Measurements from ENCODE around the gene PTK6. TPM values are rescaled to one million over a fixed set of nuclear protein-coding genes. Genes with fewer than 3 reads are reported as not detected.

The PTK6 gene
- total RNA-seq, 4 donors from 2014 or later = 0.36 TPM; not detected in 3

DNA sequence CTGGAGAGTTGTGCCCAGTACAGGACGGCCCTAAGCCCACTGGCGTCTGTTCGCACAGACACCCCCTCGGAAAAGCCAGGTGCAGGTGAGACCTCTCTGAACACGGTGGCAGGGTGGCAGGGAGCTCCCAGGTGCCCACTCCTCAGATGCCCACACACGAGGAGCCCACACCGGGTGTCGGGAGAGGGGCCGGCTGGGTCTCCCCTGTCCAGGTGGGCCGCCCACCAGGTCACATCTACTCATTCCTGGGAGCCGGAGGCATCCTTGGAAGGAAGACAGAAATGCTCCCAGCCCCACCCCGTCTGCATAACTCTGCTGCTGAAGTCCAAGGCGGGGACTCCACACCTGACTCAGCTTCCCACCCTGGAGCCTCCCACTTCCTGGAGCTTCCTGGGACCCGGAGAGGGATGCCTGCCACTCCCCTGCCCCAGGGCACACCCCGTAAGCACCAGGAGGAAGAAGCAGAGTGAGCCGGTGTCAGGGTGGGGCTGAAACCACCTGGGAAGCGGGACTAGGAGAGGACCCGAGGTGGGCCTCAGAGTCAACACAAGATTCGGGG lies 7.9 kb upstream of the PTK6 start:
- intact Hi-C loops (cut with DNase I; ENCODE audit: low total_unique reads) = no loop called here

DNA sequence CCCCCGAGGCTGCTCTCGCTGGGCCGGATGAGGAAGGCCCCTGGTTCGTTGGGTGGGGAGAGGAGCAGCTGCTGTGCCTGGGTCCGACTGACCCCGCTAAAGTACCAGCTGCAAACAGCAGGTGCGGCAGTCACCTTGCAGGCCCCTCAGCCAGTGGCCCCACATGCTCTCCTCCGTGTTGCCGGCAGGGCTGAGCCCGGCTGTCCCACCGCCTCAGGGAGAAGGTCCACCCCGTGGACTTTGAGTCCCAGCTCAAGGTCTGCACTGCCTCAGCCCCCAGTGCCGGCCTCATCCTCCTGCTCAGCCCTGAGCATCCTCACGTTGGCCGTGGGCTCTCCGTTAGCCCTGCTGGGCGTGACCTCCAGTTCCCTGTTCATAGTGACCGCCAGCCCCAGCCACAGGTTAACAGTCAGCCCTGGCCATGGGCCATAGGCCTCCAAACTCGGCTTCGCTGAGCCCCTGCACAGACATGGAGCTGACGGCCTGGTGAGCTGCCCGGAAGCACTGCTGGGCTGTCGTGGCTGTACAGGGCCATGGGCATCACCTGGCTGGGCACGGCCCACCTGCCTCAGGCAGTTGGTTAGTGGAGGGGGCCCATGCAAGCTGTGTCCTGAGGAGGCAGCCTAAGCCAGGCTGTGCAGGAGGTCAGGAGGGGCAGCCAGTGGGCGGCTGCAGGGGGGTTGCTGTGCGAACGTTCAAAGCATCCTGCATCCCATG lies 7.2 kb upstream of the PTK6 start:
- ATAC-seq (no peak), DNase-seq (no peak)
- peaks cover 18 to 29% (median 26%) of the 10 kb centered on the region in 3 donors for H3K27me3 ChIP-seq

More for the DNA sequence above, 7.9 kb upstream of the PTK6 start:
- Histone ChIP-seq H3K4me1 (no peaks in the 10 kb centered on the region), H3K27ac (no peak overlapping the region), H3K36me3 (no peaks in the 10 kb centered on the region), H3K4me3 (no peak overlapping the region), H3K27me3 (peaks cover 24 to 36% (median 26%) of the 10 kb centered on the region in 3 donors), H3K9me3 (no peaks in the 10 kb centered on the region)
- in situ Hi-C loops (cut with MboI; ENCODE audit: low sequenced_read_pairs in 4 of 4) = loop anchor here in 1 of 4 donors (25.0 kb wide), 1 partner anchor 92 kb away; the partner anchor contains the start of gene GMEB2
- DNase-seq = no peak
- TF ChIP-seq, protein P1, sequence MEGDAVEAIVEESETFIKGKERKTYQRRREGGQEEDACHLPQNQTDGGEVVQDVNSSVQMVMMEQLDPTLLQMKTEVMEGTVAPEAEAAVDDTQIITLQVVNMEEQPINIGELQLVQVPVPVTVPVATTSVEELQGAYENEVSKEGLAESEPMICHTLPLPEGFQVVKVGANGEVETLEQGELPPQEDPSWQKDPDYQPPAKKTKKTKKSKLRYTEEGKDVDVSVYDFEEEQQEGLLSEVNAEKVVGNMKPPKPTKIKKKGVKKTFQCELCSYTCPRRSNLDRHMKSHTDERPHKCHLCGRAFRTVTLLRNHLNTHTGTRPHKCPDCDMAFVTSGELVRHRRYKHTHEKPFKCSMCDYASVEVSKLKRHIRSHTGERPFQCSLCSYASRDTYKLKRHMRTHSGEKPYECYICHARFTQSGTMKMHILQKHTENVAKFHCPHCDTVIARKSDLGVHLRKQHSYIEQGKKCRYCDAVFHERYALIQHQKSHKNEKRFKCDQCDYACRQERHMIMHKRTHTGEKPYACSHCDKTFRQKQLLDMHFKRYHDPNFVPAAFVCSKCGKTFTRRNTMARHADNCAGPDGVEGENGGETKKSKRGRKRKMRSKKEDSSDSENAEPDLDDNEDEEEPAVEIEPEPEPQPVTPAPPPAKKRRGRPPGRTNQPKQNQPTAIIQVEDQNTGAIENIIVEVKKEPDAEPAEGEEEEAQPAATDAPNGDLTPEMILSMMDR (IDR thresholded peaks at IDR 0.05 in 4 of 5, conservative IDR thresholded peaks at IDR 0.05 in 1 of 5) = no peak
- no peak for TF ChIP-seq POLR2A (IDR thresholded peaks at IDR 0.05)
- no peak for ATAC-seq

DNA sequence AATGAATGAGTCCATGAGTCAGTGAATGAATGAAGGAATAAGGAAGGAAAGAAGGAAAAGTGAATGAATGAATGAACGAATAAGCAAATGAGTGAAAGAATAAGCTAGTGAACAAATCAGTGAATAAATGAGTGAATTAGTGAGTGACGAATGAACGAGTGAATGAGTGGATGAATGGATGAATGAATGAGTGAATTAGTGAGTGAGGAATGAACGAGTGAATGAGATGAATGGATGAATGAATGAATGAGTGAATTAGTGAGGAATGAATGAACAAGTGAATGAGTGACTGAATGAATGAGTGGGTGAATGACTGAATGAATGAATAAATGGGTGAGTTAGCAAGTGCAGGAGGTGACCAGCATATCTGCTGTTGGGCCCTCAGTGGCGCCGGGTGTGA lies 6.6 kb upstream of the PTK6 start:
- intact Hi-C loops (cut with DNase I; ENCODE audit: low total_unique reads) = no loop called here
- TF ChIP-seq, protein P1 (IDR thresholded peaks at IDR 0.05 in 4 of 5, conservative IDR thresholded peaks at IDR 0.05 in 1 of 5) = no peak
- TF ChIP-seq POLR2A (IDR thresholded peaks at IDR 0.05) = no peak
- peaks cover 16 to 24% (median 24%) of the 10 kb centered on the region in 3 donors for H3K27me3 ChIP-seq

More for the DNA sequence above, 7.2 kb upstream of the PTK6 start:
- Histone ChIP-seq H3K36me3 (no peaks in the 10 kb centered on the region), H3K4me1 (no peaks in the 10 kb centered on the region), H3K27ac (no peak overlapping the region), H3K9me3 (no peaks in the 10 kb centered on the region), H3K4me3 (no peak overlapping the region)
- no peak for TF ChIP-seq POLR2A (IDR thresholded peaks at IDR 0.05)
- TF ChIP-seq, protein P1 (IDR thresholded peaks at IDR 0.05 in 4 of 5, conservative IDR thresholded peaks at IDR 0.05 in 1 of 5) = no peak
- in situ Hi-C loops (cut with MboI; ENCODE audit: low sequenced_read_pairs in 4 of 4) (loop anchor here in 1 of 4 donors (25.0 kb wide), 1 partner anchor 93 kb away; the partner anchor contains the start of gene GMEB2), intact Hi-C loops (cut with DNase I; ENCODE audit: low total_unique reads) (no loop called here)

DNA sequence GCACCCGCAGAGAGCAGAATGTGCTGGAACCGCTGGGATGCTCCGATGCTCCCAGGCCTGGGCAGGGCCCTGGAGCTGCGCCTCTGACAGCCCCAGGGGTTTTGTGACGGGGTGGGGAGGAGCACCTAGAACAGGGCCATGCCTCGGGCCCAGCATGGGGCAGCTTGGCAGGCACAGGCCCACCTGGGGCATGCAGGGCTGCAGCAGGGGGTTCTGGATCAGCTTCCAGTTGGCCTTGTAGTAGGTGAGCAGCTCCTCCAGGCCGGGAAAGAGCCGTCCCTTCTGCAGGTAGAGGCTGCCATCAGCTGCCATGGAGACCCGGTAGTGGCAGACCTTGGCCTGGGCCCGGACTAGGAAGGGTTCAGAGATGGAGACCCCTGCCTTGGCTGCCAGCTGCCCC lies 6.0 kb upstream of the PTK6 start:
- Histone ChIP-seq H3K27me3 (peaks cover 10 to 18% (median 18%) of the 10 kb centered on the region in 3 donors), H3K9me3 (no peaks in the 10 kb centered on the region), H3K36me3 (no peaks in the 10 kb centered on the region), H3K27ac (no peak overlapping the region), H3K4me3 (no peak overlapping the region), H3K4me1 (peaks cover 0 to 2% of the 10 kb centered on the region in 2 donors)
- TF ChIP-seq, protein P1 (IDR thresholded peaks at IDR 0.05 in 4 of 5, conservative IDR thresholded peaks at IDR 0.05 in 1 of 5) = no peak
- TF ChIP-seq POLR2A (IDR thresholded peaks at IDR 0.05) = no peak
- DNase-seq (no peak), ATAC-seq (no peak)
- in situ Hi-C loops (cut with MboI; ENCODE audit: low sequenced_read_pairs in 4 of 4) = loop anchor here in 1 of 4 donors (25.0 kb wide), 1 partner anchor 94 kb away; the partner anchor contains the start of gene GMEB2
- intact Hi-C loops (cut with DNase I; ENCODE audit: low total_unique reads) = no loop called here

More for the DNA sequence above, 6.6 kb upstream of the PTK6 start:
- in situ Hi-C loops (cut with MboI; ENCODE audit: low sequenced_read_pairs in 4 of 4) = loop anchor here in 1 of 4 donors (25.0 kb wide), 1 partner anchor 94 kb away; the partner anchor contains the start of gene GMEB2
- Histone ChIP-seq H3K27ac (no peak overlapping the region), H3K4me3 (no peak overlapping the region), H3K4me1 (no peaks in the 10 kb centered on the region), H3K9me3 (no peaks in the 10 kb centered on the region), H3K36me3 (no peaks in the 10 kb centered on the region)
- ATAC-seq (no peak), DNase-seq (no peak)

Measured in gastrocnemius medialis (tissue), 4 donors.